GM18511 (cell line): ENCODE data around the gene FPGS.
"Not testable (repeated sequence)": the region's sequence is repeated elsewhere in the genome, so short reads cannot be mapped to it uniquely, and the experiment has no call there.

Source experiments
- ATAC-seq: cut with Tn5 transposase; IDR thresholded peaks from one replicate; pipeline ENCODE4 v1.9.1; 2021; ENCODE audit warnings: mild to moderate bottlenecking, moderate library complexity; ENCODE audit not compliant: unreplicated experiment

Gene FPGS

GRCh38 chr9:127770905-127771569 lies 31.6 kb upstream of the FPGS start:
- ATAC-seq, result peak; percentile 92

DNA sequence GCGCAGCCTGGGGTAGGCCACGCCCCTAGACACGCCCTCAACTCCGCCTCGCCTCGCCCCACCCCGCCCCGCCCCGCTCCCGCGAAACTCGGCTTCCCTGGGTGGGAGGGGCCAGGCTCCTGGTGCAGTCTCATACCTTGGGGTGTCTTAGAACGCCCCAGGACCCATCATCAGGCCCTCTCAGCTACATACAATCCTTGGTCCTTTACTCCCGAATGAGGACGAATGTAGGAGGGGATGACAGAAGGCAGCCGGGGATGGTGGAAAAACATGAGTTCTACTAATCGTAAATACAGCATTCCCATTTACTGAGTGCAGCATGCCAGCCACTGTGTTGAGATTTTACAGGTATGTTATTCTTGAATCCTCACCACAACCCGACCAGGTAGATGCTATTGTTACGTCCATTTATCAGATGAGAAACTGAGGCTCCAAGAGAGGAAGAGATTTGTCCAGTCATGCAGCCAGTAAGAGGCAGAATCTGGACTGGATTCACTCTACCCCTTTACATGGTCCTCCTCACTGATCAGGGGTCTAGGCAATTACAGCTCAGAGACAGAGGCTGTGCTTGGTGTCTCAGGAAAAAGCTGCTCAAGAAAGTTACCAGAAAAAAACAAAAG lies 31.0 kb upstream of the FPGS start:
- ATAC-seq, result no peak

- ATAC-seq, result no peak
Observed at GRCh38 chr9:127772603-127773002, 30.1 kb upstream of the FPGS start.

- no peak for ATAC-seq
Observed at GRCh38 chr9:127773272-127773671, 29.4 kb upstream of the FPGS start.

GRCh38 chr9:127773981-127774380 lies 28.7 kb upstream of the FPGS start:
- ATAC-seq, result no peak

DNA sequence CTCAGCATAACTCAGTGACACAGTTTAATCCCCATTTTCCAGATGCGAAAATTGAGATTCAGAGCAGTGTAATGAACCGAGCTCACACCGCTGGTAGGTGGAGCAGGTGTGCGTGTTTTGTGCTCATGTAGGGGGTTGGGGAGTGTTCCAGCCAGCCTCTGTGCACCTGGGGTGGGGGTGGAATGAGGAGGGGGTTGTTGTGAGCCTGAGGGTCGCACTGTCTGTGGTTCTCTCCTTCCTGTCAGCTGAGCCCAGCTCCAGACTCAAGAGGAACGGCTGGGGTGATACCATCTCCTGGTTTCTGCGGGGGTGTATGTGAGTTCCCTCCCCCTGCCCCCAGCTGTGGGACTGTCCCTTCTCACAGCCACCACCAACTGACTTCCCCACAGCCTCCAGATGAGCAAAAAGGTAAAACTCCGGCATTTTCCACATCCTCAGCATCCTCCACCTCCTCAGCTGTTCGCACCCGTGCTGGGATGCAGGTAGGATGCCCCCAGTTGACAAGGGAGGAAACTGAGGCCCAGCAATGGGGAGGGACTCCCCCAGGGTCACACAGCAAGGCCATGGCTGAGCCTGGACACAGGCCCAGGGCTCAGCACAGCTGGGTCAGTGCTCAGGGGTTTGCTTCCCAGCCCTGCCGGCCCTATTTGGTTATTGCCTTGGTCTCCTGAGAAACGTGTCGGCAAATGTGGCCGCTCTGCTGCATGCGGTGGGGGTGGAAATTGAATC lies 26.3 kb upstream of the FPGS start:
- no peak for ATAC-seq

DNA sequence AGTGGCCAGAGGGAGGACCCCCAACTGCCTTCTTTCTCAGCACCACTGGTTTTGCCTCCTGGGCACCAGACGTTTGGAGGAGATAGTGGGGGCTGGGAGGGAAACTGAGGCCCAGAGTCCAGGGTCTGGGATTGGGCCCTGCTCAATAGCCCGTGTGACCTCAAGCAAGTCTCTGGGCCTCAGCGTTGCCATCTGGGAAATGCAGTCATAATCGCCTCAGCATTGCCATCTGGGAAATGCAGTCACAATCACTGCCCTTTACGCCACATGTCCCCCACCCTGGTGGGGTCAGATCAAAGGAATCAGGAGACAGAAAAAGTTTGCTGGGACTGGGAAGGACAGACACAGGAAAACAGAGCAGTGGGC lies 25.8 kb upstream of the FPGS start:
- ATAC-seq, result no peak

GRCh38 chr9:127777368-127777980 lies 25.2 kb upstream of the FPGS start:
- no peak for ATAC-seq

GRCh38 chr9:127778280-127779135 lies 24.2 kb upstream of the FPGS start, which contains the start of gene SH2D3C:
SH2D3C (minus strand) TSS chr9:127778666; CDS start chr9:127778627, 39 bp downstream.
- peak; percentile 52 for ATAC-seq

- ATAC-seq, result peak; percentile 66
Observed at GRCh38 chr9:127779136-127779981, 23.3 kb upstream of the FPGS start.

- ATAC-seq, result no peak
Observed at GRCh38 chr9:127780126-127780885, 22.4 kb upstream of the FPGS start.

GRCh38 chr9:127780909-127781308 lies 21.8 kb upstream of the FPGS start:
- not testable (repeated sequence) for ATAC-seq

- no peak for ATAC-seq
Observed at GRCh38 chr9:127781806-127782205, 20.9 kb upstream of the FPGS start.

DNA sequence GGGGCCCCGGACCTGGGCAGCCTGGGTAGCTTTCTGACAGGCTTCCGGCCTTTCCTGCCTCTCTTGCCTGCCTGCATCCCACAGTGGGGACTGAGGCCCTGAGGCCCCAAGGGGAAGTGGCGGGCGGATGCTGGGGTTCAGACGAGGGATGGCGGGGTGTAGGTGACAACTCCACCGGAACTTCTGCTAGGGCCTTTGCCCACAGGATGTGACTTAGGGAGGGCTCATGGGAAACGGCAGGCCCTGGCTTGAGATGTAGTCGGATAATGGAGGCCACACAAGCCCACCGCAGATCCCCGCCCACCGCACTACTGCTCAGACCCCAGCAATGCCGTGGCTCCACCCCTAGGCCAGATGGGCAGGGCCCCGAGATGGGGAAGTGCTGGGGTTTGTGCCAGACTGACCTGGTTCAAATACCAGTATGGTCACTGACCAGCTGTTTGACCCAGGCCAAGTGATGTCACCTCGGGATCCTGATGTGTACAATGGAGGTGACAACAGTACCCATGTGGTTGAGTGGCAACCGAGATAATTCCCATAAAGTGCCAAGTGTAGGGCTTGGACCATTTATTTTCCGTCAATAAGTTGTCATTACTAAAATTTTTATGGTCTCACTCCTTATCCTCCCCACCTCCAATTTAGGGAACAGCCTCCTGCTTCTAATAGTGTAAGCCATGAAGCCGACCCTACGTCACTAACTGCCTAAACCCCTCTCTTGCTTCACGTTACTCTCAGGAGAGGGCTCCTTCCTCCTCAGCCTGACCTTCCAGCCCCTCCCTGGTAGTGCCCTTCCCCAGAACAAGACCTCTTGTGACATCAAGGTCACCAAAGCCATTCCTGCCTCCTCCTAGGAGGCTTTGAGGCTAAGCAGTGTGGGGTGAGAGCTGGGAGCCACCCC lies 19.3 kb upstream of the FPGS start:
- ATAC-seq, result no peak

- peak; percentile 41 for ATAC-seq
Observed at GRCh38 chr9:127785023-127785932, 17.4 kb upstream of the FPGS start.

DNA sequence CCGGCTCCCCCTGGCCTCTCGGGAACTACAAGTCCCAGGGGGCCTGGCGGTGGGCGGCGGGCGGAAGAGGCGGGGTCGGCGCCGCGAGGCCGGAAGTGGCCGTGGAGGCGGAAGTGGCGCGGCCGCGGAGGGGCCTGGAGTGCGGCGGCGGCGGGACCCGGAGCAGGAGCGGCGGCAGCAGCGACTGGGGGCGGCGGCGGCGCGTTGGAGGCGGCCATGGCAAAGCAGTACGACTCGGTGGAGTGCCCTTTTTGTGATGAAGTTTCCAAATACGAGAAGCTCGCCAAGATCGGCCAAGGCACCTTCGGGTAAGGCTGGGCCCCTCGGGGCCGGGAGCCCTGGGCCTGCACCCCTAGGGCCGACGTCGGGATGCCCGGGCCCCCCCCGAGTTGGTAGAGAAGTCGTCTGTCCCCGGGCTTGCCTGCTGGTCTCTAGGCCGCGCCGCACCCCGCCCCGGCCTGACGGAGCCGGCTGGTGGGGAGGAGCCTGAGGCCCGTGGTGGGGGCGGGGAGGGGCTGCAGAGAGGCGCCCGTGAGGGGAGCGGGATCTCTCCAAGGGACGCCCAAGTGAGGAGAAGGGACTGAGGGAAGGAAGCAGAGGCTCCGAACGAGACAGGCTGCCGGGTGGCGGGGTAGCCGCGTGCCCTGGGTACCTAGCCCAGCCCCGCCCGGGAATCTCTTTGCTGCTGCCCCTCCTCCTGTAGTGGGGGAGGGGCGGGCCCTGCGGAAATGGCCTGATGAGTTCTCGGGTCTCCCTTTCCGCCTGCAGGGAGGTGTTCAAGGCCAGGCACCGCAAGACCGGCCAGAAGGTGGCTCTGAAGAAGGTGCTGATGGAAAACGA lies 16.5 kb upstream of the FPGS start, which contains the start of gene CDK9:
CDK9 (plus strand) TSS at position 102 of the 840 bp plus-strand sequence; CDS start at position 217, 115 bp downstream.
- peak; percentile 69 for ATAC-seq
